Measurements from ENCODE around the gene PHOX2A. TPM values are rescaled to one million over a fixed set of nuclear protein-coding genes. Genes with fewer than 3 reads are reported as not detected.
"Not testable (repeated sequence)": the region's sequence is repeated elsewhere in the genome, so short reads cannot be mapped to it uniquely, and the experiment has no call there.

PHOX2A gene
- 0.10 TPM for polyA plus RNA-seq (2013, experiment 1 of 2)
- polyA plus RNA-seq (2013, experiment 2 of 2), result 0.18 TPM

DNA sequence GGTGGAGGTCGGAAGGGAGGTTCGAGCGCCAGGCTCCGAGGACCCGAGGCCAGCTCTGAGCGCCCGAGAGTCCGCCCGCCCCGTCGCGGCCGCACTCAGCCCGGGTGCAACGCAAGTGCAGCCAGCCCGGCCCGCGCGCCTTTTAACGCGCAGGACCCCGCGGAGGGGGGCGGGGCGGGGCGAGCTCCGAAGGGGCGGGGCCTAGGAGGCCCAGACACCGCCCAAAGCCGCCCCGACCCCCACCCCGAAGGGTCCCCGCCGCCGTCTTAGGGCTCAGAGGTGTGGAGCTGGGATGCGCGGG lies at the start of gene PHOX2A:
PHOX2A (minus strand) TSS at position 117 of the 301 bp plus-strand sequence. CDS start 172 bp downstream, outside the sequence.
- DNase-seq (ENCODE audit: low spot score), result no peak
- Histone ChIP-seq H3K27ac (replicated peaks; ENCODE audit: low read length) (no peak within 1 kb of the TSS), H3K4ac (ENCODE audit: low read length) (no peak within 1 kb of the TSS), H3K23ac (ENCODE audit: low read depth, low read length, poor library complexity) (peak within 1 kb of the TSS; percentile 89), H2BK15ac (ENCODE audit: low read length) (no peak within 1 kb of the TSS), H3K4me3 (ENCODE audit: low read length in 2 of 2) (peak within 1 kb of the TSS; percentile 37 to 73), H4K8ac (ENCODE audit: low read depth, low read length) (no peak within 1 kb of the TSS), H3K4me2 (ENCODE audit: insufficient read depth, low read length, poor library complexity, severe bottlenecking) (peak within 1 kb of the TSS; percentile 78), H3K36me3 (replicated peaks in 1 of 2; ENCODE audit: control insufficient read depth in 2 of 2, insufficient read depth in 2 of 2, low read length in 2 of 2) (no peaks in the 10 kb centered on the region), H2BK12ac (ENCODE audit: low read length) (no peak within 1 kb of the TSS), H3K27me3 (ENCODE audit: control insufficient read depth in 3 of 3, insufficient read depth in 3 of 3, low read depth in 1 of 3, low read length in 3 of 3) (peaks cover 57 to 93% (median 86%) of the 10 kb centered on the region in 3 experiments), H3K14ac (ENCODE audit: low read length) (peak within 1 kb of the TSS; percentile 25), H4K91ac (ENCODE audit: low read depth, low read length, poor library complexity) (no peak within 1 kb of the TSS), H3K79me1 (ENCODE audit: low read depth, low read length) (peaks cover 2% of the 10 kb centered on the region), H2AK5ac (ENCODE audit: low read depth, low read length) (peak within 1 kb of the TSS; percentile 40), H3K9me3 (replicated peaks in 1 of 2; ENCODE audit: control insufficient read depth in 2 of 2, insufficient read depth in 1 of 2, low read depth in 1 of 2, low read length in 2 of 2) (peaks cover 17 to 28% of the 10 kb centered on the region in 2 donors), H2AFZ (ENCODE audit: low read length) (peak within 1 kb of the TSS; percentile 91), H2BK5ac (ENCODE audit: low read length) (peak within 1 kb of the TSS; percentile 56), H2BK120ac (ENCODE audit: low read depth, low read length) (no peak within 1 kb of the TSS), H3K9ac (ENCODE audit: low read depth, low read length, poor library complexity) (peak within 1 kb of the TSS; percentile 65), H3K4me1 (ENCODE audit: control insufficient read depth in 2 of 2, insufficient read depth in 1 of 2, low read depth in 1 of 2, low read length in 2 of 2) (peaks cover 9 to 20% of the 10 kb centered on the region in 2 donors), H3K18ac (ENCODE audit: low read length) (peak within 1 kb of the TSS; percentile 90)
- no CpG with 5 or more reads among the region's 37 CpGs for WGBS, 2 donors (ENCODE audit: extremely low coverage in 2 of 2, insufficient read length in 2 of 2, insufficient replicate concordance in 1 of 2)

DNA sequence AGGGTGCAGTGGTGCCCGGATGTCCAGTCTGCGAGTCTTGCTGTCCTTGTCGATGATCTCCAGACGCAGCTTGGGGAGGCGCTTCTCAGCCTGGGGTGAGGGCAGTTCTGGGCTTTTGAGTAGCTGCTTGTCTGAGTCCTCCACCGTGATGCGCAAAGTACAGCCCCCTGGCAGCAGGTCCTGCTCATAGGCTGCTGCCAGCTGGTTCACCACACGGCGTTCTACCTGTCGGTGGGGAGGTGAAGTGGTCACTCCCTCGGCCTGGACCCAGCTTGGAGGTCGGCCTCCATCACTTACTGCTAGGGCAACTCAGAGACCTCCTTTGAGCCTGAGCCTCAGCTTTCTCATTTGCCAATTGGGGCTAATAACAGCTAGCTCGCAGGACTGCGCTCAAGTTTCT lies 49.4 kb upstream of the PHOX2A start:
- no peaks in the 10 kb centered on the region for H3K9me3 ChIP-seq (replicated peaks in 1 of 2; ENCODE audit: control insufficient read depth in 2 of 2, insufficient read depth in 1 of 2, low read depth in 1 of 2, low read length in 2 of 2)
- H3K4me2 ChIP-seq (ENCODE audit: insufficient read depth, low read length, poor library complexity, severe bottlenecking), result no peak overlapping the region
- no peak overlapping the region for H3K9ac ChIP-seq (ENCODE audit: low read depth, low read length, poor library complexity)
- H3K27ac ChIP-seq (replicated peaks; ENCODE audit: low read length), result no peak overlapping the region
- peaks cover 6 to 49% of the 10 kb centered on the region in 2 donors for H3K36me3 ChIP-seq (replicated peaks in 1 of 2; ENCODE audit: control insufficient read depth in 2 of 2, insufficient read depth in 2 of 2, low read length in 2 of 2)
- no peak overlapping the region for H3K23ac ChIP-seq (ENCODE audit: low read depth, low read length, poor library complexity)
- H3K4ac ChIP-seq (ENCODE audit: low read length), result no peak overlapping the region
- H2BK5ac ChIP-seq (ENCODE audit: low read length), result no peak overlapping the region
- H3K14ac ChIP-seq (ENCODE audit: low read length), result no peak overlapping the region
- H3K4me3 ChIP-seq (ENCODE audit: low read length in 2 of 2), result peak overlapping the region in 1 of 2 donors; percentile 27
- WGBS, 2 donors (ENCODE audit: extremely low coverage in 2 of 2, insufficient read length in 2 of 2, insufficient replicate concordance in 1 of 2), result no CpG with 5 or more reads among the region's 14 CpGs
- no peak overlapping the region for H3K18ac ChIP-seq (ENCODE audit: low read length)
- H2BK15ac ChIP-seq (ENCODE audit: low read length), result no peak overlapping the region
- H3K27me3 ChIP-seq (ENCODE audit: control insufficient read depth in 3 of 3, insufficient read depth in 3 of 3, low read depth in 1 of 3, low read length in 3 of 3), result no peaks in the 10 kb centered on the region
- H4K8ac ChIP-seq (ENCODE audit: low read depth, low read length), result no peak overlapping the region
- DNase-seq (ENCODE audit: low spot score), result no peak
- H4K91ac ChIP-seq (ENCODE audit: low read depth, low read length, poor library complexity), result no peak overlapping the region
- no peak overlapping the region for H2AK5ac ChIP-seq (ENCODE audit: low read depth, low read length)
- H2AFZ ChIP-seq (ENCODE audit: low read length), result no peak overlapping the region
- H3K79me1 ChIP-seq (ENCODE audit: low read depth, low read length), result no peaks in the 10 kb centered on the region
- H2BK12ac ChIP-seq (ENCODE audit: low read length), result no peak overlapping the region
- no peaks in the 10 kb centered on the region for H3K4me1 ChIP-seq (ENCODE audit: control insufficient read depth in 2 of 2, insufficient read depth in 1 of 2, low read depth in 1 of 2, low read length in 2 of 2)
- no peak overlapping the region for H2BK120ac ChIP-seq (ENCODE audit: low read depth, low read length)

DNA sequence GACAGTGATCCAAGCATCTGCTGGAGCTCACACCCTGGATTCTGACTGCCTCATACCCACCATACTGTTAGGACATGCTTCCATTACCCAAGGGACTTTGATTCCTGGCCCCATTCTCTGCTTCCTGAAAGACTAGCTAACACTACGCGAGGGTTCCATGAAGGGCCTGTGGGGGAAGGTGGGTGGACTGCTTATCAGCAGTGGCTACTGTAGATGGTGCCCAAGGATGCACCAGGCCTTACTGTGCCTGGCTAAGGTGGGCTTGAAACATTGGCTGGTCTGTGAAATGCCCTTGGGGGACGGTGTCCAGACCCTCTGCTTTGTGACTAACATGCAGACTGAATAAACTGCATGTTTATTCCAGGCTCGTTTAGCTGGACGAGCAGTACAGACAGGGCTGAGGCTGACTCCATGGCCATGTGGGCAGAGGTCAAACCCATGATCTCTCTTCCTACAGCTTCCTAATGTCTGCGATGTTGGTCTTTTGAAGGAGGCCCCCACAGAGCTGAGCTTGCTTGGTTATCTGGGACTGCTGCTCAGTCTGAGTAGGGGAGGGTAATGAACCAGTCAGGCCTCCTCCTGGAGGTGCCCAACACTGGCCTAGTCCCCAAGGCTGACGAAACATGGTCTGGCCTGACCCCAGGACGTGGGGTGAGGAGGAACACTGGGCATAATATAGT lies 48.3 kb upstream of the PHOX2A start:
- no peak overlapping the region for H3K23ac ChIP-seq (ENCODE audit: low read depth, low read length, poor library complexity)
- H4K91ac ChIP-seq (ENCODE audit: low read depth, low read length, poor library complexity), result no peak overlapping the region
- H2AFZ ChIP-seq (ENCODE audit: low read length), result no peak overlapping the region
- H3K27me3 ChIP-seq (ENCODE audit: control insufficient read depth in 3 of 3, insufficient read depth in 3 of 3, low read depth in 1 of 3, low read length in 3 of 3), result no peaks in the 10 kb centered on the region
- H2BK5ac ChIP-seq (ENCODE audit: low read length), result no peak overlapping the region
- H3K9ac ChIP-seq (ENCODE audit: low read depth, low read length, poor library complexity), result no peak overlapping the region
- H3K4me2 ChIP-seq (ENCODE audit: insufficient read depth, low read length, poor library complexity, severe bottlenecking), result no peak overlapping the region
- H4K8ac ChIP-seq (ENCODE audit: low read depth, low read length), result no peak overlapping the region
- no peak overlapping the region for H3K4me3 ChIP-seq (ENCODE audit: low read length in 2 of 2)
- H3K36me3 ChIP-seq (replicated peaks in 1 of 2; ENCODE audit: control insufficient read depth in 2 of 2, insufficient read depth in 2 of 2, low read length in 2 of 2), result peaks cover 6 to 39% of the 10 kb centered on the region in 2 donors
- no peaks in the 10 kb centered on the region for H3K79me1 ChIP-seq (ENCODE audit: low read depth, low read length)
- H3K4ac ChIP-seq (ENCODE audit: low read length), result no peak overlapping the region
- H3K18ac ChIP-seq (ENCODE audit: low read length), result no peak overlapping the region
- no peaks in the 10 kb centered on the region for H3K9me3 ChIP-seq (replicated peaks in 1 of 2; ENCODE audit: control insufficient read depth in 2 of 2, insufficient read depth in 1 of 2, low read depth in 1 of 2, low read length in 2 of 2)
- no peak overlapping the region for H2AK5ac ChIP-seq (ENCODE audit: low read depth, low read length)
- H2BK12ac ChIP-seq (ENCODE audit: low read length), result no peak overlapping the region
- no peak overlapping the region for H3K27ac ChIP-seq (replicated peaks; ENCODE audit: low read length)
- H3K14ac ChIP-seq (ENCODE audit: low read length), result no peak overlapping the region
- no peak overlapping the region for H2BK15ac ChIP-seq (ENCODE audit: low read length)
- H2BK120ac ChIP-seq (ENCODE audit: low read depth, low read length), result no peak overlapping the region
- no peaks in the 10 kb centered on the region for H3K4me1 ChIP-seq (ENCODE audit: control insufficient read depth in 2 of 2, insufficient read depth in 1 of 2, low read depth in 1 of 2, low read length in 2 of 2)
- no peak for DNase-seq (ENCODE audit: low spot score)
- no CpG with 5 or more reads among the region's 8 CpGs for WGBS, 2 donors (ENCODE audit: extremely low coverage in 2 of 2, insufficient read length in 2 of 2, insufficient replicate concordance in 1 of 2)

DNA sequence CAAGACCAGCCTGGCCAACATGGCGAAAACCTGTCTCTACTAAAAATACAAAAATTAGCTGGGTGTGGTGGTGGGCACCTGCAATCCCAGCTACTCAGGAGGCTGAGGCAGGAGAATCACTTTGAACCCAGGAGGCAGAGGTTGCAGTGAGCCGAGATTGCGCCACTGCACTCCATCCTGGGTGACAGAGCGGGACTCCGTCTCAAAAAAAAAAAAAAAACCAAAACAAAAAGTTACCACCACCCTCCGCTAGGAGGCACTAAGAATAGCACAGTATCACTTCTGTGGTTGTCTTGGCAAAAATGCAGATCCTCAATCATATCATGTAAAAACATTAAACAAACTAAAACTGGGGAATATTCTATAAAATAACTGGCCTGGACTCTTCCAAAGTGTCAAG lies 46.8 kb upstream of the PHOX2A start:
- not testable (repeated sequence) for H3K79me1 ChIP-seq (ENCODE audit: low read depth, low read length); H3K4me1 ChIP-seq (ENCODE audit: control insufficient read depth in 2 of 2, insufficient read depth in 1 of 2, low read depth in 1 of 2, low read length in 2 of 2); H2BK5ac ChIP-seq (ENCODE audit: low read length); H2BK12ac ChIP-seq (ENCODE audit: low read length); H3K18ac ChIP-seq (ENCODE audit: low read length); H3K9me3 ChIP-seq (replicated peaks in 1 of 2; ENCODE audit: control insufficient read depth in 2 of 2, insufficient read depth in 1 of 2, low read depth in 1 of 2, low read length in 2 of 2); H3K27ac ChIP-seq (replicated peaks; ENCODE audit: low read length); H4K91ac ChIP-seq (ENCODE audit: low read depth, low read length, poor library complexity); H3K4ac ChIP-seq (ENCODE audit: low read length); H3K27me3 ChIP-seq (ENCODE audit: control insufficient read depth in 3 of 3, insufficient read depth in 3 of 3, low read depth in 1 of 3, low read length in 3 of 3); H4K8ac ChIP-seq (ENCODE audit: low read depth, low read length); H2BK15ac ChIP-seq (ENCODE audit: low read length); H3K4me3 ChIP-seq (ENCODE audit: low read length in 2 of 2); H3K4me2 ChIP-seq (ENCODE audit: insufficient read depth, low read length, poor library complexity, severe bottlenecking); H3K23ac ChIP-seq (ENCODE audit: low read depth, low read length, poor library complexity); H3K14ac ChIP-seq (ENCODE audit: low read length); DNase-seq (ENCODE audit: low spot score); H2AK5ac ChIP-seq (ENCODE audit: low read depth, low read length); H2AFZ ChIP-seq (ENCODE audit: low read length); H3K9ac ChIP-seq (ENCODE audit: low read depth, low read length, poor library complexity); H2BK120ac ChIP-seq (ENCODE audit: low read depth, low read length)
- peaks cover 6 to 33% of the 10 kb centered on the region in 2 donors for H3K36me3 ChIP-seq (replicated peaks in 1 of 2; ENCODE audit: control insufficient read depth in 2 of 2, insufficient read depth in 2 of 2, low read length in 2 of 2)
- no CpG with 5 or more reads among the region's 6 CpGs for WGBS, 2 donors (ENCODE audit: extremely low coverage in 2 of 2, insufficient read length in 2 of 2, insufficient replicate concordance in 1 of 2)
